Renal cortical epithelial cell (primary cell): ENCODE data around the gene STAT2. TPM values are rescaled to one million over a fixed set of nuclear protein-coding genes. Genes with fewer than 3 reads are reported as not detected.
A peak's percentile ranks its signal among the peaks of the same experiment; 100 is the strongest.
"Not testable (repeated sequence)": the region's sequence is repeated elsewhere in the genome, so short reads cannot be mapped to it uniquely, and the experiment has no call there.

Experiments
- DNase-seq: peaks from one replicate; pipeline ENCODE4 v3.0.0-alpha.2; 2011; ENCODE audit warnings: low read depth
- total RNA-seq: library from RNA; depleted of rRNA; stranded (reverse); fragments of >200 nt; gene quantifications from 2 replicates; pipeline ENCODE4 v1.2.3, GENCODE V29; 2014

Gene STAT2
- total RNA-seq, 1 donor from 2014 or later, result 200 TPM

- DNase-seq, result peak; percentile 31
These were observed 28.9 kb downstream of the STAT2 start for GRCh38 chr12:56330936-56331490.

- no peak for DNase-seq
These were observed 33.4 kb downstream of the STAT2 start for GRCh38 chr12:56326533-56326932.

GRCh38 chr12:56326126-56326525 is 33.8 kb downstream of the STAT2 start:
- DNase-seq, result no peak

- no peak for DNase-seq
These were observed 35.7 kb downstream of the STAT2 start for GRCh38 chr12:56324206-56324605.

GRCh38 chr12:56321610-56322009 is 38.3 kb downstream of the STAT2 start:
- not testable (repeated sequence) for DNase-seq

- no peak for DNase-seq
These were observed 38.9 kb downstream of the STAT2 start for GRCh38 chr12:56321027-56321426.

- DNase-seq, result no peak
These were observed 42.2 kb downstream of the STAT2 start for GRCh38 chr12:56317675-56318074.

- peak; percentile 97 for DNase-seq
These were observed 44.1 kb downstream of the STAT2 start, which contains the start of gene CNPY2 for GRCh38 chr12:56315622-56316473. CNPY2 (minus strand) TSS chr12:56315988; CDS start chr12:56315217, 771 bp downstream.

GRCh38 chr12:56315249-56315621 is 44.7 kb downstream of the STAT2 start:
- DNase-seq, result no peak

- no peak for DNase-seq
These were observed 48.9 kb downstream of the STAT2 start for GRCh38 chr12:56311003-56311402.

GRCh38 chr12:56308714-56309113 is 51.2 kb downstream of the STAT2 start:
- no peak for DNase-seq

- DNase-seq, result peak; percentile 51
These were observed 52.5 kb downstream of the STAT2 start for GRCh38 chr12:56307221-56307965.

- DNase-seq, result no peak
These were observed 54.9 kb downstream of the STAT2 start for GRCh38 chr12:56304872-56305590.

GRCh38 chr12:56304276-56304675 is 55.6 kb downstream of the STAT2 start:
- DNase-seq, result no peak

GRCh38 chr12:56300644-56301464 is 59.1 kb downstream of the STAT2 start:
- DNase-seq, result no peak

GRCh38 chr12:56299853-56300643 is 59.9 kb downstream of the STAT2 start, which contains the start of gene CS:
CS (minus strand) TSS chr12:56300330; CDS start chr12:56300201, 129 bp downstream.
- peak; percentile 91 for DNase-seq

- peak; percentile 23 for DNase-seq
These were observed 60.5 kb downstream of the STAT2 start for GRCh38 chr12:56299308-56299852.

- no peak for DNase-seq
These were observed 61.1 kb downstream of the STAT2 start for GRCh38 chr12:56298828-56299227.

GRCh38 chr12:56297400-56297799 is 62.5 kb downstream of the STAT2 start:
- DNase-seq, result no peak

- no peak for DNase-seq
These were observed 63.6 kb downstream of the STAT2 start for GRCh38 chr12:56296295-56296694.
